ENCODE results near the gene SLC11A2.

Gene SLC11A2

DNA sequence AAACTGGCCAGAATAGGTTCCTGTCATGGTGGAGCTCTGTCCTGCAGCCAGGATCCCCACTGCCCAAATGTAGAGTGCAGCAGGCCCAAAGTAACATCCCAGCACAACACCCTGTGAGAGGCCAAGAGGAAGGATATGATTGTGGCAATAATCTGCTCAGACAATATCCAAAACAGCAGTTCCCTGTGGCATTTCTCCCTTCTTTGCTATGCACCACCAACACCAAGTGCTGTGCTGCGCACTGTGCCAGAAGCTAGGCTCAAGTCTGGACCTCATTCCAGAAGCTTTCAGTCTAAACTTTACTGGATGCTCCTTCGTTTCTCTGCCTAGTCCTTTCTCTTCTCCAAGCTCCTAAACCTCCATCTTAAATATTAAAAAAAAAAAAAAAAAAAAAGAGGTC, 33.4 kb downstream of the SLC11A2 start:
- ChIA-PET POLR2A (no interaction called here), CTCF (no interaction called here)
- TF ChIP-seq FOXK2 (IDR thresholded peaks at IDR 0.05): no peak
- no peak for TF ChIP-seq CTBP1 (IDR thresholded peaks at IDR 0.05; ENCODE audit: borderline replicate concordance)
- TF ChIP-seq NFRKB (IDR thresholded peaks at IDR 0.05): no peak
- no peak for TF ChIP-seq ZNF384 (IDR thresholded peaks at IDR 0.05)
- no peak for TF ChIP-seq TARDBP (IDR thresholded peaks at IDR 0.05)
- TF ChIP-seq FOXA1 (IDR thresholded peaks at IDR 0.05): no peak
- DNase-seq (ENCODE audit: extremely low spot score): no peak

DNA sequence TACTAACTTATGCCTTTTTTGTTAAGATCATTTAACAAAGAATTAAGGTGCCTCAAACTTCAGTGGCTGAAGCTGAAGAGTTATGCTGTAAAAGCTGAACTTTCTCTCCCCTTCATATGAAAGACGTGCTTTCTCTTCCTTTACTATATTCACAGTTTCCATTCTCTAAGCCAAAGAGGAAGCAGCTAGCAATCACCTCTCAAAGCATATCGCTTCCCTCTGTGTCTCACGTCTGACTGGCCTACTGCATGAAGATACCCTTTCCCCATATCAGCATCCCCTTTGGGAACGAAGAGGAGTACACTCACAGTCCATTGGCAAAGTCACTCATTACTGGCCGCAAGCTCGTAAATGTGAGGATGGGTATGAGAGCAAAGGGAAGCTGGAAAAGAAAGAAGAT, 34.9 kb downstream of the SLC11A2 start:
- ChIA-PET POLR2A (no interaction called here), CTCF (no interaction called here)
- DNase-seq (ENCODE audit: extremely low spot score): no peak
- no peak for TF ChIP-seq L3MBTL2 (conservative IDR thresholded peaks at IDR 0.05)
- TF ChIP-seq TARDBP (IDR thresholded peaks at IDR 0.05): no peak
- TF ChIP-seq, protein P1, sequence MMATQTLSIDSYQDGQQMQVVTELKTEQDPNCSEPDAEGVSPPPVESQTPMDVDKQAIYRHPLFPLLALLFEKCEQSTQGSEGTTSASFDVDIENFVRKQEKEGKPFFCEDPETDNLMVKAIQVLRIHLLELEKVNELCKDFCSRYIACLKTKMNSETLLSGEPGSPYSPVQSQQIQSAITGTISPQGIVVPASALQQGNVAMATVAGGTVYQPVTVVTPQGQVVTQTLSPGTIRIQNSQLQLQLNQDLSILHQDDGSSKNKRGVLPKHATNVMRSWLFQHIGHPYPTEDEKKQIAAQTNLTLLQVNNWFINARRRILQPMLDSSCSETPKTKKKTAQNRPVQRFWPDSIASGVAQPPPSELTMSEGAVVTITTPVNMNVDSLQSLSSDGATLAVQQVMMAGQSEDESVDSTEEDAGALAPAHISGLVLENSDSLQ (IDR thresholded peaks at IDR 0.05): no peak
- no peak for TF ChIP-seq NFRKB (IDR thresholded peaks at IDR 0.05)
- TF ChIP-seq HDGF (IDR thresholded peaks at IDR 0.05; ENCODE audit: borderline replicate concordance): no peak
- TF ChIP-seq FOXM1 (IDR thresholded peaks at IDR 0.05; ENCODE audit: borderline replicate concordance): no peak
- no peak for TF ChIP-seq FOXA1 (IDR thresholded peaks at IDR 0.05)

DNA sequence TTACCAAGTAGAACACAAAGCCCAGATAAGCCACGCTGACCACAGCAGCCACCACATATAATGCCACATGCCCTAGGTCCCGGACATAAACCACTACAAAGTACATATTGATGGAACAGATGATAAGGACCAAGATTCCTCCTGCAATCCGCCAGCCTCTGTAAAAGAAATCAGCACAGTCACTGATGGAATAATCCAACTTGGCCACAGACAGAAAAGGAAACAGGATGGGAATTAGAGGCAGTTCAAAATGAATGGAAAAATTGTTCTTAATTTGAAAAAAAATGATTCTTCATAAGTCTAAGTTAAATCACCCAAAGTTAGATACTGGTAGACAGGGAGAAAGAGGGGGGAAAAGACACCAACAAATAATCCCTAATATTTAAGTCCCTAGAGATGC, 35.4 kb downstream of the SLC11A2 start:
- POLR2A ChIA-PET: no interaction called here
- CTCF ChIA-PET: no interaction called here
- DNase-seq (ENCODE audit: extremely low spot score): no peak
- TF ChIP-seq SP1 (IDR thresholded peaks at IDR 0.05) (no peak), NFRKB (IDR thresholded peaks at IDR 0.05) (no peak), FOXK2 (IDR thresholded peaks at IDR 0.05) (no peak), BHLHE40 (IDR thresholded peaks at IDR 0.05; ENCODE audit: borderline replicate concordance) (no peak), TARDBP (IDR thresholded peaks at IDR 0.05) (no peak), SUZ12 (IDR thresholded peaks at IDR 0.05) (no peak), FOXM1 (IDR thresholded peaks at IDR 0.05; ENCODE audit: borderline replicate concordance) (no peak), ZNF384 (IDR thresholded peaks at IDR 0.05) (no peak), CTBP1 (IDR thresholded peaks at IDR 0.05; ENCODE audit: borderline replicate concordance) (no peak), ELF4 (IDR thresholded peaks at IDR 0.05) (no peak)
- TF ChIP-seq, protein P1 (IDR thresholded peaks at IDR 0.05): no peak

DNA sequence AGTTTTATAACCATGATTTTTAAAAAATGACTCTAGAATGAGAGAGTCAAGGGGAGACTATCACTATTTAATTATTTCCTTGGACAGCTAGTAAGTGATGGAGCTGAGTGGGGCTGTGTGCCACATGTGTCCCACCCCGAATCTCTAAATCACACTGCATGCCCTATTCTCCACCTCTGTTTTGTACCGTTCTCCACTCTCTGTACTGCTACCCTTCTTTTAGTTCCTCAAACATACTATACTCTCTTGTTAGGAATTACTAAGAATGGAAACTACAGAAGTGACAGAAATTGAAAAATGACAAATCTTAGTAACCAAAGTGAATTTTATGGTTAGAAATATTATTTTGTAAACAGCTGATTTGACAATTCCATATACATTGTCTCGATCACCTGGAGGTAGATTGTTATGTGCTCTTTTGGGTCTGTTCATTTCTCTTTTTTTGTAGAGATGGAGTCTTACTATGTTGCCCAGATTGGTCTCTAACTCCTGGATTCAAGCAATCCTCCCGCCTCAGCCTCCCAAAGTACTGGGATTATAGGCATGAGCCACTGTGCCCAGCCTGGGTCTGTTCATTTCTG, 35.9 kb downstream of the SLC11A2 start:
- ChIA-PET POLR2A (no interaction called here), CTCF (no interaction called here)
- TF ChIP-seq BHLHE40 (IDR thresholded peaks at IDR 0.05; ENCODE audit: borderline replicate concordance): no peak
- no peak for TF ChIP-seq TARDBP (IDR thresholded peaks at IDR 0.05)
- no peak for TF ChIP-seq ARNT (IDR thresholded peaks at IDR 0.05)
- TF ChIP-seq FOXK2 (IDR thresholded peaks at IDR 0.05): no peak
- no peak for TF ChIP-seq FOXM1 (IDR thresholded peaks at IDR 0.05; ENCODE audit: borderline replicate concordance)
- no peak for TF ChIP-seq NFRKB (IDR thresholded peaks at IDR 0.05)
- no peak for TF ChIP-seq CTBP1 (IDR thresholded peaks at IDR 0.05; ENCODE audit: borderline replicate concordance)
- no peak for TF ChIP-seq HDGF (IDR thresholded peaks at IDR 0.05; ENCODE audit: borderline replicate concordance)
- TF ChIP-seq, protein P1 (IDR thresholded peaks at IDR 0.05): no peak
- TF ChIP-seq FOXA1 (IDR thresholded peaks at IDR 0.05): no peak
- TF ChIP-seq L3MBTL2 (conservative IDR thresholded peaks at IDR 0.05): no peak
- no peak for TF ChIP-seq SUZ12 (IDR thresholded peaks at IDR 0.05)
- TF ChIP-seq LEF1 (IDR thresholded peaks at IDR 0.05; ENCODE audit: borderline replicate concordance): no peak
- DNase-seq (ENCODE audit: extremely low spot score): no peak

DNA sequence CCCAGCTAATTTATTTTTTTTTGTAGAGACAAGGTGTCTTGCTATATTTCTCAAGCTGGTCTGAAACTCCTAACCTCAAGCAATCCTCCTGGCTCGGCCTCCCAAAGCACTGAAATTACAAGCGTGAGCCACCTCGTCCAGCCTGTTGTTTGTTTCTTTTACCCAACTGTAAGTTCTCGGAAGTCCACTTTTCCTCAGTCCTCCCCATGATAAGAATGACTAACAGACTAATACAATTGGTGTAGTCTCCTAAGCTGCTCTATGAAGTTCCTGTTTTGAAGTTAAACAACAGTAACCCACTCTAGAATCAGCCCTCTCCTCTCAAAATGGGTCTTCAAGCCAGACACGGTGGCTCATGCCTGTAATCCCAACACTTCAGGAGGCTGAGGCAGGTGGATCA, 37.3 kb downstream of the SLC11A2 start:
- TF ChIP-seq ELF4 (IDR thresholded peaks at IDR 0.05) (no peak), L3MBTL2 (conservative IDR thresholded peaks at IDR 0.05) (no peak), TARDBP (IDR thresholded peaks at IDR 0.05) (no peak)
- no peak for DNase-seq (ENCODE audit: extremely low spot score)
- ChIA-PET POLR2A (no interaction called here), CTCF (no interaction called here)

DNA sequence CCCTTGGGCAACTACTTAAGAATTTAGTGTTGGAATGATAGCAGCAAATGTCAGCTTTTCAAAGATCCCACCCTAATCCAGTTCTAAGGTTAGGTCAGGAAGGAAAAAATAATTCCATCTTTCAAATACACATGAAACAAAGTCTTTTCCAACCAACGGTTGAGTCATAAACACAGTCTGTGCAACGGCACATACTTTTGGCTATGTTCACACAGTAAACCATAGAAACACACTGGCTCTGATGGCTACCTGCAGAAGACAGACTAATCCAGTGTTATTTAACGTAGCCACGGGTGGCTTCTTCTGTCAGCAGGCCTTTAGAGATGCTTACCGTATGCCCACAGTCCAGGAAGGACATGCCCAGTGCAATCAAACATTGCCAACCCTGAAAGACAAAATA, 38.1 kb downstream of the SLC11A2 start:
- no peak for DNase-seq (ENCODE audit: extremely low spot score)
- ChIA-PET CTCF (interaction anchor here (0.9 to 1.0 kb wide), 2 partner anchors 36 to 223 kb away, joined by 3 read pairs; no protein-coding TSS in a partner anchor), POLR2A (interaction anchor here (1.0 kb wide), 1 partner anchor 38 kb away, joined by 4 read pairs; the partner anchor contains the start of gene SLC11A2)

More for the DNA sequence above, 38.1 kb downstream of the SLC11A2 start:
- TF ChIP-seq FOXK2 (IDR thresholded peaks at IDR 0.05) (no peak), LEF1 (IDR thresholded peaks at IDR 0.05; ENCODE audit: borderline replicate concordance) (no peak), NFRKB (IDR thresholded peaks at IDR 0.05) (no peak), BHLHE40 (IDR thresholded peaks at IDR 0.05; ENCODE audit: borderline replicate concordance) (no peak), FOXA1 (IDR thresholded peaks at IDR 0.05) (no peak), HDGF (IDR thresholded peaks at IDR 0.05; ENCODE audit: borderline replicate concordance) (no peak), ELF4 (IDR thresholded peaks at IDR 0.05) (no peak), TARDBP (IDR thresholded peaks at IDR 0.05) (no peak), ARNT (IDR thresholded peaks at IDR 0.05) (no peak), SUZ12 (IDR thresholded peaks at IDR 0.05) (no peak), ZNF384 (IDR thresholded peaks at IDR 0.05) (no peak), FOXM1 (IDR thresholded peaks at IDR 0.05; ENCODE audit: borderline replicate concordance) (no peak), L3MBTL2 (conservative IDR thresholded peaks at IDR 0.05) (no peak)
- TF ChIP-seq, protein P1 (IDR thresholded peaks at IDR 0.05): no peak

All from HEK293T (cell line).